WI38 (cell line): ENCODE results near the gene HMCN2.

Experiments used
- H3K4me3 ChIP-seq: 2 replicates; pipeline ENCODE4 v1.5.1; 2011; ENCODE audit warnings: low read depth, mild to moderate bottlenecking, control low read depth, low read length
- TF ChIP-seq, protein P1 (sequence below): IDR thresholded peaks from 2 replicates; pipeline ENCODE4 v1.5.1; 2012; ENCODE audit warnings: low read depth, mild to moderate bottlenecking, control low read depth, low read length

The HMCN2 gene

DNA sequence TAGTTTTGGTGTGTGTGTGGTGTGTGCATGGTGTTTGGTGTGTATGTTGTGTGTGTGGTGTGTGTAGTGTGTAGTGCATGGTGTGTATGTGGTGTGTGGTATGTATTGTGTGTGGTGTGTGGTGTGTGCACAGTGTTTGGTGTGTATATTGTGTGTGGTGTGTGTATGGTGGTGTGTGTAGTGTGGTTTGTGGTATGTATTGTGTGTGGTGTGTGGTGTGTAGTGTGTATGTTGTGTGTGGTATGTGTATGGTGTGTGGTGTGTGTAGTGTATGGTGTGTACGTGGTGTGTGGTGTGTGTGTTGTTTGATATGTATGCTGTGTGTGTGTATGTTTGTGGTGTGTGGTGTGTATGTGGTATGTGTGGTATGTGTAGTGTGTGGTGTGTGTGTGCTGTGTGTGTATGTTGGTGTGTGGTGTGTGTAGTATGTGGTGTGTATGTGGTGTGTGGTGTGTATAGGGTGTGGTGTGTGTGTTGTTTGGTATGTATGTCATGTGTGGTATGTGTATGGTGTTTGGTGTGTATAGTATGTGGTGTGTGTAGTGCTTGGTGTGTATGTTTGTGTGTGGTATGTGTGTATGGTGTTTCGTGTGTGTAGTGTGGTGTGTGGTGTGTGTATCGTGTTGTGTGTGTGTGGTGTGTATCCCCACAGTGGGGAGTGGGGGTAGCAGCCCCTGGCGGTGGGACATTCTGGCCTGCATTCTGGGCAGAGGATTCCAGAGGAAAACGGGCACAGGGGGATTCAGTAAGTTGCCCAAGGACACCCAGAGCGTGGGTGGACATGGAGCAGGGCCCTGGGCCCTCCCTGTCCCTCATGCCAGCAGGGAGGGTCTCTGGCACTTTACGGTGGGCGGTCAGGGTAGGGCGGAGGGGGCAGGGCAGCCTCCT is 79.7 kb downstream of the HMCN2 start:
- TF ChIP-seq, protein P1, sequence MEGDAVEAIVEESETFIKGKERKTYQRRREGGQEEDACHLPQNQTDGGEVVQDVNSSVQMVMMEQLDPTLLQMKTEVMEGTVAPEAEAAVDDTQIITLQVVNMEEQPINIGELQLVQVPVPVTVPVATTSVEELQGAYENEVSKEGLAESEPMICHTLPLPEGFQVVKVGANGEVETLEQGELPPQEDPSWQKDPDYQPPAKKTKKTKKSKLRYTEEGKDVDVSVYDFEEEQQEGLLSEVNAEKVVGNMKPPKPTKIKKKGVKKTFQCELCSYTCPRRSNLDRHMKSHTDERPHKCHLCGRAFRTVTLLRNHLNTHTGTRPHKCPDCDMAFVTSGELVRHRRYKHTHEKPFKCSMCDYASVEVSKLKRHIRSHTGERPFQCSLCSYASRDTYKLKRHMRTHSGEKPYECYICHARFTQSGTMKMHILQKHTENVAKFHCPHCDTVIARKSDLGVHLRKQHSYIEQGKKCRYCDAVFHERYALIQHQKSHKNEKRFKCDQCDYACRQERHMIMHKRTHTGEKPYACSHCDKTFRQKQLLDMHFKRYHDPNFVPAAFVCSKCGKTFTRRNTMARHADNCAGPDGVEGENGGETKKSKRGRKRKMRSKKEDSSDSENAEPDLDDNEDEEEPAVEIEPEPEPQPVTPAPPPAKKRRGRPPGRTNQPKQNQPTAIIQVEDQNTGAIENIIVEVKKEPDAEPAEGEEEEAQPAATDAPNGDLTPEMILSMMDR, result no peak
- no peak overlapping the region for H3K4me3 ChIP-seq

DNA sequence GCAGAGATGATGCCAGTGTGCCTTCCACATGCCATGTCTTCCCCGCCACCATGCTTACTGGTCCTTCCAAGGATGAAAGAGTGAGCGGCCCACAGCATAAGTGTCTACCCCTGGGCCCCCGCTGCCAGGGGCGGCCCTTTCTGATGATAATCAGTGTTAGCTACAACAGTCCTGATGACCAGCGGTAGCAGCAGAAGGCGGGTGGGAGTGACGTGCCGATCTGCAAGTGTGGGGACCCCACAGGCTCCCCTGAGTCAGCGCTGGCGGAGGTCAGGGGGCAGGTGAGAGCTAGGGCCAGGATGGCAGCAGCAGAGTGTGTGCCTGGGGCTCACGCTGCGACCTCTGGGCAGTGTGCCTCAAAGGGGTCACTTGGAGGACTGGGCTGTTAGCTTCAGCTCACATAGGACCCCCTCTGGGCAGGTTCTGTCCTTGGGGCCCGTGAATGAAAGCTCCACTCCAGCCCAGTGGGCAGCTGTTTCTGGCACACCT is 80.4 kb downstream of the HMCN2 start:
- TF ChIP-seq, protein P1, result no peak
- no peak overlapping the region for H3K4me3 ChIP-seq

DNA sequence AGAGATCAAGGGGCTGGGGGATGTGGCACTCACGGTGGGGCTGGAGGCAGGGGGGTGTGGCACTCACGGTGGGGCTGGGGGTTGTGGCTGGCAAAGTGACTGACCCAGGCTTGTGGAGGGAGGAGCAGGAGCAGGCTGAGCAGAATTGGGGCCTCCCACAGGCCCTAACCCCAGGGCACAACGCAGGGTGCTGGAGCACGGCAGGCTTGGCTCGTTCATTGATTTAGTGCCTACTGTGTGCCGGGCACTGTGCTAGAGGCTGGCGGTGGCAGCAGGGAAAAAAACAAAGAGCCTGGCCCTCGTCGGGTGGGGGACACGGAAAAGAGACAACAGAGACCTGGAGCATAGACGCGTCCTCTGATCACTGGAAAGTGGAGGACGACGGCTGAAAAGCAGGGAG is 80.9 kb downstream of the HMCN2 start:
- H3K4me3 ChIP-seq, result no peak overlapping the region
- TF ChIP-seq, protein P1, result no peak

DNA sequence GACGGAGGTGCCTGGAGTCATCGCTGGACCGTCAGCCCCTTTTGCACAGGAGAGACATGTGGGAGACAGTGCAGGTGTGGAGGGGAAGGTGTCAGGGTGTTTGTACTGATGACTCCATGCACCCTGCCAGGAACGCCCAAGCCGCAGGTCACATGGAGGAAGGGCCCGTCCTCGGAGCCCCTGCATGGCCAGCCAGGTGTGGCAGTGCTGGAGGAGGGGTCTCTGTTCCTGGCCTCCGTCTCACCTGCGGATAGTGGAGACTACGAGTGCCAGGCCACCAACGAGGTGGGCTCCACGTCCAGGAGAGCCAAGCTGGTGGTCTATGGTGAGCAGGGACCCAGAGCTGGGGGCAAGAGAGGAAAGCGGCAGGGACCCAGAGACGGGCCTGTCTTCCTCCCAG is 81.5 kb downstream of the HMCN2 start:
- TF ChIP-seq, protein P1, result no peak
- H3K4me3 ChIP-seq, result no peak overlapping the region

DNA sequence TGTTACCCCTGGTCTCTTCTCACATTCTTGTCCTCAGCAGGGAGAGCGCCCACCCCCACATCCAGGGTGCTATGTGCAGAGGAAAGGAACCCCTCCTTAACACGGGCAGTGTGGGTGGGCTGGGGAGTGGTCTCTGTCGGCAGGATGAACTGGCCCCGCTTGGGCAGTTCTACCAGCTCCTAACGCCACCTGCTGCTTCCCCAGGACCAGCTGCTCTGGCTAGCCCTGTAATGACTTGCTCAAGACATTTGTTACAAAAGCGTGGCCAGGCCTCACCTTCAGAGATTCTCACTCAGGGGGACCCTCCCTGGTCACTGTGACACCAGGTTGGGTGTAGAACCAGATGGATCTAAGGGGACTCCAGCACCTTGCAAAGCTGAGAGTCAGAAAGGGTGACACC is 82.4 kb downstream of the HMCN2 start:
- no peak overlapping the region for H3K4me3 ChIP-seq
- TF ChIP-seq, protein P1, result no peak

DNA sequence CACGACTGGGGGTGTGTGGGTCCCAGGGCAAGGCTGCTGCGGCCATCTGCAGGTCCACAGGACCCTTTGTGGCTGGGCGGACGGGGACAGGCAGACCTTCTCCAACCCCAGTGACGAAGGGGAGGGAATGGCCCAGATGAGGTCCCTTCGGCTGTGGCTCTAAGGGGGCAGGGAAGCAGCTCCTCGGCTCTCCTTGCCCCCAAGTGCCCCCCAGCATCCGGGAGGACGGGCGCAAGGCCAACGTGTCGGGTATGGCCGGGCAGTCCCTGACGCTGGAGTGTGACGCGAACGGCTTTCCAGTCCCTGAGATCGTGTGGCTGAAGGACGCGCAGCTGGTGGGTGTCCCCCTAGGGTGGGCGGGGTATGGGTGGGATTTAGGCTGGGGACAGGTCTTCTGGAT is 82.8 kb downstream of the HMCN2 start:
- no peak overlapping the region for H3K4me3 ChIP-seq
- TF ChIP-seq, protein P1, result no peak

DNA sequence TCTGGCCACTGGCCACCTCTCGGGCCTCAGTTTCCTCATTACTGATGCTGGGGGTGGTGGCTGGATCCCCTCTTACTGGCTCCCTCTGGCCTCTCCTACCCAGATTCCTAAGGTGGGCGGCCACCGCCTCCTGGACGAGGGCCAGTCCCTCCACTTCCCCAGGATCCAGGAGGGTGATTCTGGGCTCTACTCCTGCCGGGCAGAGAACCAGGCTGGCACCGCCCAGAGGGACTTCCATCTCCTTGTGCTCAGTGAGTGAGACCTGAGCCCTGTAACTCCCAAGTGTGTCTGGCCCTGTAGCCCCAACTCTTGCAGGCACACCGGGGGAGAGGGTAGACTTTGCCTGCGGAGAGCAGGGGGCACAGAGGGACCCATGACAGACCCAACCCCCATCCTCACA is 83.3 kb downstream of the HMCN2 start:
- TF ChIP-seq, protein P1, result no peak
- H3K4me3 ChIP-seq, result no peak overlapping the region
